GM21360 (cell line): ENCODE measurements around the gene NPB.

Experiments
- ATAC-seq: cut with Tn5 transposase; IDR thresholded peaks from one replicate; pipeline ENCODE4 v1.9.1; 2021; ENCODE audit warnings: mild to moderate bottlenecking, moderate library complexity; ENCODE audit not compliant: unreplicated experiment

NPB gene

GRCh38 chr17:81939218-81939617 lies 37.2 kb downstream of the NPB start:
- no peak for ATAC-seq

DNA sequence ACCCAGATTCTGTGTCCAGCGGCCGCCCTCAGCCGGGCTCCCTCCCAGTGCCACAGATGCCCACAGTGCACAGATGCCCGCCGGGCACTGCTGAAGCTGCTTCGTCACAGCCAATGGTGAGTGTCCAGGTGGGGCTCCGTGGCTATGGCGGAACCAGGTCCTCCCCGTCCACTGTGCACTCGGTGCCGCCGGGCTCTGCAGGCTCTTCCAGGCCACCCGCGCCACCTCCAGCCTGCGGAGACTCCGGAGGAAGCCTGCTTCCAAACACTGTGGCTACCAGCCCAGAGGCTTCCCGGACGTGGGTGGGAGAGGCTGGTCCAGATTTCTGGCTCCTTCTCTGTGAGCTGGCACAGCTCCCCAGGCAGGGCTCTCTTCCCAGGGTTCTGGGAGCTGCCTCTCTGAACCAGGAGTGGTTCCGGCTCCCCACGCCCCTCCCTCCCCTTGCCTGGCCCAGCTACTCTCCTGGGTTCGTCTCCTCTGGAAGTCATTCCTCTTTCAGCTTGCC lies 37.9 kb downstream of the NPB start:
- ATAC-seq: no peak

DNA sequence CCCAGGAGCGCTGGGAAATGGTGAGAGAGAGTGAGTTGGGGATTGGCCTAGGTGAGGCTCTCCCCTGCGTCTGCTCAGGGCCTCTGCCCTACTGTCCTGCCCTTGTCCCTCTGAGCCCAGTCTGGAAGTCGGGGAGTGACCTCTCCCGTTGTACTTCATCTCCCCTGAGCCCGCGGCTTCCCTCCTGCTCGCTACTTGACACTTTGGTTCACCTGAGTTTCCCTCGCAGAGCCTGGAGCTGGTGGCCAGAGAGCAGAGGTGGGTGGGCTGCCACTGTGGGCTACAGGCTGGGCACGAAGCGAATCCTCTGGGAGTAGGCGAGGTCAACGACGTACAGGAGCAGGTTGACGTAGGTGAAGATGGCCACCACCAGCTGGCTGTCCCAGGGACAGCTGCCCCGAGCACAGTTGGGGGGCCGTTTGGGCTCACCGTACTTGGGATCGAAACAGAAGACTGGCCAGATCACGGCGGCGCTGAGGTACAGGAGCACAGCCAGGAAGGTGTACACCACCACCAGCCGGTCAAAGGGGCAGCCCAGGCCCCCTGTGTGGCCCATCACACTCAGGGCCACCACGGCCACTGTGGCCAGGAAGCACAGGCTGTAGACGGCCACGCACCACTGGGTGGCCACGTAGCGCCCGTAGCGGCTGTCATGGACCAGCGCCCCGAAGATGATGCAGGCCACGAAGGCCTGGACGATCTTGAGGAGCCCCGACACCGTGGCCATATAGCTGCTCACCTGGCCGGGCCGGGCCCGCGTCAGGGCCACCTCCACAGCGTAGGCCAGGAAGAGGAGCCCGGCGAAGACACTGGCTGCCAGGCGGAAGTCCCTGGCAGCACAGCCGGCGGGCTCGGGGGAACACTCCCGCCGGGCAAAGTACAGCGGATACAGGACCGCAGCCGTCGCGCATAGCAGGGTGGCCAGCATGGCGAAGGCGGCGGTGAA lies 38.8 kb downstream of the NPB start:
- ATAC-seq: no peak

- no peak for ATAC-seq
Observed at GRCh38 chr17:81941484-81942166, 39.6 kb downstream of the NPB start.

GRCh38 chr17:81942167-81942553 lies 40.1 kb downstream of the NPB start:
- no peak for ATAC-seq

- no peak for ATAC-seq
Observed at GRCh38 chr17:81944858-81945257, 42.8 kb downstream of the NPB start.

DNA sequence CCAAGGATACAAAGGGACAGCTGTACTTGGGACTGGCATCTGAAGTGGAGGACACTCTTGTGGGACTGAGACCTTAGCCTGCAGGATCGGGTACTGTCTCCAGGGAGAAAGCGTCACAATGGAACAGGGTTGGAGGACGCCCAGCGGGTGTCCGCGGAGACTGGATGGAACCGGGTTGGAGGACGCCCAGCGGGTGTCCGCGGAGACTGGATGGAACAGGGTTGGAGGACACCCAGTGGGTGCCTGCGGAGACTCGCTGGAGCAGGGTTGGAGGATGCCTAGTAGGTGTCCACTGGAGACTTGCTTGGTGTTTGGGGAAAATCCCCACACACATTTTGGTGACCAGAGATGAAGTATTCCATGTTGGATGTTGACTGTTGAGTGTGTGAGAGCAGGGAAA lies 45.2 kb downstream of the NPB start, which contains the start of gene MYADML2:
TSS of gene MYADML2 (minus strand) at position 45 of the 400 bp plus-strand sequence. CDS start 5,492 bp downstream, outside the sequence.
- no peak for ATAC-seq

GRCh38 chr17:81948635-81949378 lies 46.8 kb downstream of the NPB start:
- no peak for ATAC-seq

DNA sequence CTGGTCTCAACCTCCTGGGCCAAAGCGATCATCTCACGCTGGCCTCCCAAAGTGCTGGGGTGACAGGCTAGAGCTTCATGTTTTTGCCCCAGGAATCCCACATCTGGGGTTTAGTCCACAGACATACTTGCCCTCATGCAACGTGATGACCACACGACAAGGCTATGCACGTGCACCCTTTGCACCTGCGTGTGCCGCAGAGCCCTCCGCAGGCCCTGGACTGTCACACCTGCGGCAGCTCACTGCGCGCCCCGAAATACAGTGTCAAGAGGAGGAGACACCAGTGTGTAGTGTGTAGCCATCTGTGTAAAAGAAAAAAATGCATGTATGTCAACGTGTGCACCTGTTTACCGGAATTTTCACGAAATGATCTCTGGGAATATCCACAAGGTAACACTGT lies 48.5 kb downstream of the NPB start:
- no peak for ATAC-seq

DNA sequence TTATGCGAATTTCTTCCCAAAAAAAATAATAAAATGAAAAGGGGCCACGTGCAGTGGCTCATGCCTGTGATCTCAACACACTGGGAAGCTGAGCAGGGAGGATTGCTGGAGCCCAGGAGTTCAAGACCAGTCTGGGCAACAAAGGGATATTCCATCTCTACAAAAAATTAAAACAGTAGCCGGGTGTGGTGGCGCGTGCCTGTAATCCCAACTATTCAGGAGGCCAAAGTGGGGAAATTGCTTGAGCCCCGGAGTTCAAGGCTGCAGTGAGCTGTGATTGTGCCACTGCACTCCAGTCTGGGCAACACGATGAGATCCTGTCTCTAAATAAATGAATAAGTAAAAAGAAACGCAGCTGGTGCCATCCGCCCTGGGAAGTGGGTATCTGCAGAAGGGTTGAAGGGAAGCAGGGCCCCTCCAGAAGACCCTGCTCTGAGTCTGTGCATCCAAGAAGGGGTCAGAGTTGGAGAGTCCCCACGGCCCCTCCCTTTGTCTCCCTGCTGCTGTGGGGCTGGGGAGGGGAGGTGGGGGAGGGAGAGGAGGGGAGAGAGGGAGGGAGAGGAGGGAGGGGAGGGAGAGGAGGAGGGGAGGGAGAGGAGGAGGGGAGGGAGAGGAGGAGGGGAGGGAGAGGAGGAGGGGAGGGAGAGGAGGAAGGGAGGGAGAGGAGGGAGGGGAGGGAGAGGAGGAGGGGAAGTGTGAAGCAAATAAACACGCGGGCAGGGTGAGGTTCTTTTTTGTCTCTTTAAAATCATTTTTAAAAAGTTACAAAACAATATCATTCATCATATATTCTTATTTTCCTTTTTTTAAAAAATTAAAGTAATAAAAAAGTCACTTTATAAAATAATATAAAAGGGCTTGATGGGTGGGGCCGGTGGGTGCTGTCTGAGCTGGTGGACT lies 50.0 kb downstream of the NPB start:
- no peak for ATAC-seq
